SJCRH30 (cell line): Measurements from ENCODE around the gene GPR161. TPM values are rescaled to one million over a fixed set of nuclear protein-coding genes. Genes with fewer than 3 reads are reported as not detected.
A peak's percentile ranks its signal among the peaks of the same experiment; 100 is the strongest.

Experiments used
- DNase-seq, 2 experiments: peaks; one replicate each; pipeline ENCODE4 v3.0.0-alpha.2; 2015 to 2020
- H3K27ac ChIP-seq: fragments of 250-450 bp; sonication (Bioruptor Pico); 2 replicates; pipeline ENCODE4 v1.5.1; 2020; ENCODE audit warnings: mild to moderate bottlenecking, moderate library complexity
- H3K27me3 ChIP-seq: fragments of 250-450 bp; sonication (Bioruptor Pico); 2 replicates; pipeline ENCODE4 v1.5.1; 2020; ENCODE audit warnings: mild to moderate bottlenecking, moderate library complexity
- H3K36me3 ChIP-seq: fragments of 250-450 bp; sonication (Bioruptor Pico); 2 replicates; pipeline ENCODE4 v1.5.1; 2020; ENCODE audit warnings: mild to moderate bottlenecking, moderate library complexity
- H3K4me1 ChIP-seq: fragments of 250-450 bp; sonication (Bioruptor Pico); 2 replicates; pipeline ENCODE4 v1.5.1; 2020; ENCODE audit warnings: mild to moderate bottlenecking, moderate library complexity
- H3K4me3 ChIP-seq: fragments of 250-450 bp; sonication (Bioruptor Pico); 2 replicates; pipeline ENCODE4 v1.5.1; 2020; ENCODE audit warnings: mild to moderate bottlenecking, moderate library complexity
- H3K9me3 ChIP-seq: fragments of 250-450 bp; sonication (Bioruptor Pico); replicated peaks from 2 replicates; pipeline ENCODE4 v1.5.1; 2020; ENCODE audit warnings: mild to moderate bottlenecking, moderate library complexity
- total RNA-seq: library from RNA; depleted of rRNA; stranded (reverse); fragments of >200 nt; shearing (Covaris generic); gene quantifications from 2 replicates; pipeline ENCODE4 v1.2.3, GENCODE V29; 2014

GPR161 gene
- total RNA-seq, 1 experiment from 2014 or later: 19.3 TPM

- no peak for DNase-seq
- Histone ChIP-seq H3K4me1 (no peaks in the 10 kb centered on the region), H3K27me3 (no peaks in the 10 kb centered on the region), H3K4me3 (no peak overlapping the region), H3K27ac (no peak overlapping the region), H3K36me3 (no peaks in the 10 kb centered on the region), H3K9me3 (no peaks in the 10 kb centered on the region)
Measured at GRCh38 chr1:168106274-168106673, 30.5 kb downstream of the GPR161 start.

GRCh38 chr1:168105846-168106245 lies 30.9 kb downstream of the GPR161 start:
- Histone ChIP-seq H3K27me3 (no peaks in the 10 kb centered on the region), H3K27ac (no peak overlapping the region), H3K36me3 (no peaks in the 10 kb centered on the region), H3K4me1 (no peaks in the 10 kb centered on the region), H3K9me3 (no peaks in the 10 kb centered on the region), H3K4me3 (no peak overlapping the region)
- DNase-seq: no peak

- H3K36me3 ChIP-seq: no peaks in the 10 kb centered on the region
- no peak for DNase-seq
- H3K27ac ChIP-seq: no peak overlapping the region
- H3K27me3 ChIP-seq: no peaks in the 10 kb centered on the region
- H3K9me3 ChIP-seq: no peaks in the 10 kb centered on the region
- H3K4me1 ChIP-seq: no peaks in the 10 kb centered on the region
- H3K4me3 ChIP-seq: no peak overlapping the region
Measured at GRCh38 chr1:168104535-168104934, 32.2 kb downstream of the GPR161 start.

GRCh38 chr1:168102487-168102886 lies 34.2 kb downstream of the GPR161 start:
- H3K36me3 ChIP-seq: no peaks in the 10 kb centered on the region
- H3K9me3 ChIP-seq: no peaks in the 10 kb centered on the region
- H3K4me1 ChIP-seq: no peaks in the 10 kb centered on the region
- no peaks in the 10 kb centered on the region for H3K27me3 ChIP-seq
- H3K4me3 ChIP-seq: no peak overlapping the region
- no peak overlapping the region for H3K27ac ChIP-seq
- no peak for DNase-seq

- no peaks in the 10 kb centered on the region for H3K9me3 ChIP-seq
- no peaks in the 10 kb centered on the region for H3K27me3 ChIP-seq
- H3K4me3 ChIP-seq: no peak overlapping the region
- H3K36me3 ChIP-seq: no peaks in the 10 kb centered on the region
- no peak for DNase-seq
- no peaks in the 10 kb centered on the region for H3K4me1 ChIP-seq
- H3K27ac ChIP-seq: no peak overlapping the region
Measured at GRCh38 chr1:168101336-168101735, 35.4 kb downstream of the GPR161 start.

GRCh38 chr1:168100315-168101002 lies 36.3 kb downstream of the GPR161 start:
- no peaks in the 10 kb centered on the region for H3K9me3 ChIP-seq
- no peak for DNase-seq
- H3K36me3 ChIP-seq: no peaks in the 10 kb centered on the region
- H3K4me1 ChIP-seq: no peaks in the 10 kb centered on the region
- H3K27me3 ChIP-seq: no peaks in the 10 kb centered on the region
- H3K27ac ChIP-seq: no peak overlapping the region
- H3K4me3 ChIP-seq: no peak overlapping the region

- Histone ChIP-seq H3K4me3 (no peak overlapping the region), H3K27ac (no peak overlapping the region), H3K9me3 (no peaks in the 10 kb centered on the region), H3K4me1 (no peaks in the 10 kb centered on the region), H3K27me3 (no peaks in the 10 kb centered on the region), H3K36me3 (no peaks in the 10 kb centered on the region)
- DNase-seq: no peak
Measured at GRCh38 chr1:168099337-168099801, 37.4 kb downstream of the GPR161 start.

- Histone ChIP-seq H3K4me1 (no peaks in the 10 kb centered on the region), H3K27me3 (no peaks in the 10 kb centered on the region), H3K4me3 (no peak overlapping the region), H3K36me3 (no peaks in the 10 kb centered on the region), H3K9me3 (no peaks in the 10 kb centered on the region), H3K27ac (no peak overlapping the region)
- DNase-seq: no peak
Measured at GRCh38 chr1:168098534-168099320, 38.0 kb downstream of the GPR161 start.

GRCh38 chr1:168097921-168098528 lies 38.7 kb downstream of the GPR161 start:
- Histone ChIP-seq H3K27me3 (no peaks in the 10 kb centered on the region), H3K36me3 (no peaks in the 10 kb centered on the region), H3K4me3 (no peak overlapping the region), H3K27ac (no peak overlapping the region), H3K9me3 (no peaks in the 10 kb centered on the region), H3K4me1 (no peaks in the 10 kb centered on the region)
- DNase-seq: no peak

- DNase-seq: no peak
- no peak overlapping the region for H3K4me3 ChIP-seq
- H3K36me3 ChIP-seq: no peaks in the 10 kb centered on the region
- H3K4me1 ChIP-seq: no peaks in the 10 kb centered on the region
- H3K27ac ChIP-seq: no peak overlapping the region
- no peaks in the 10 kb centered on the region for H3K9me3 ChIP-seq
- H3K27me3 ChIP-seq: no peaks in the 10 kb centered on the region
Measured at GRCh38 chr1:168096296-168097165, 40.2 kb downstream of the GPR161 start.

GRCh38 chr1:168095476-168095875 lies 41.3 kb downstream of the GPR161 start:
- H3K9me3 ChIP-seq: no peaks in the 10 kb centered on the region
- no peak overlapping the region for H3K27ac ChIP-seq
- H3K4me3 ChIP-seq: no peak overlapping the region
- DNase-seq: no peak
- no peaks in the 10 kb centered on the region for H3K27me3 ChIP-seq
- H3K36me3 ChIP-seq: no peaks in the 10 kb centered on the region
- no peaks in the 10 kb centered on the region for H3K4me1 ChIP-seq

- no peaks in the 10 kb centered on the region for H3K9me3 ChIP-seq
- H3K27me3 ChIP-seq: no peaks in the 10 kb centered on the region
- no peaks in the 10 kb centered on the region for H3K36me3 ChIP-seq
- no peak for DNase-seq
- no peak overlapping the region for H3K4me3 ChIP-seq
- no peaks in the 10 kb centered on the region for H3K4me1 ChIP-seq
- H3K27ac ChIP-seq: no peak overlapping the region
Measured at GRCh38 chr1:168093616-168094015, 43.1 kb downstream of the GPR161 start.

GRCh38 chr1:168092566-168093355 lies 44.0 kb downstream of the GPR161 start:
- Histone ChIP-seq H3K4me3 (no peak overlapping the region), H3K9me3 (no peaks in the 10 kb centered on the region), H3K27me3 (no peaks in the 10 kb centered on the region), H3K36me3 (no peaks in the 10 kb centered on the region), H3K4me1 (no peaks in the 10 kb centered on the region), H3K27ac (no peak overlapping the region)
- DNase-seq: peak; percentile 19 to 41
